Smooth muscle cell (in vitro differentiated cells): Measurements from ENCODE around the gene OCA2. TPM values are rescaled to one million over a fixed set of nuclear protein-coding genes. Genes with fewer than 3 reads are reported as not detected.

Source experiments
- DNase-seq: peaks from one replicate; lab custom pipeline; 2025; ENCODE audit not compliant: unreplicated experiment; lab: John Stamatoyannopoulos, UW
- H2AFZ ChIP-seq: fragments of 200-600 bp; sonication (generic); 2 replicates; pipeline ENCODE4 v1.6.0; 2016; ENCODE audit warnings: antibody characterized with exemption, low read depth, mild to moderate bottlenecking
- H3F3A ChIP-seq: fragments of 200-600 bp; sonication (generic); 2 replicates; pipeline ENCODE4 v1.6.0; 2017; ENCODE audit warnings: antibody characterized with exemption, low read depth
- H3K27ac ChIP-seq: fragments of 200-600 bp; sonication (generic); 2 replicates; pipeline ENCODE4 v1.5.1; 2016; ENCODE audit warnings: low read depth, mild to moderate bottlenecking
- H3K27me3 ChIP-seq: fragments of 200-600 bp; sonication (generic); 2 replicates; pipeline ENCODE4 v1.6.1; 2016; ENCODE audit warnings: low read depth, mild to moderate bottlenecking
- H3K36me3 ChIP-seq: fragments of 200-600 bp; sonication (generic); 2 replicates; pipeline ENCODE4 v1.5.1; 2016; ENCODE audit warnings: low read depth
- H3K4me1 ChIP-seq: fragments of 200-600 bp; sonication (generic); 2 replicates; pipeline ENCODE4 v1.5.1; 2016; ENCODE audit warnings: low read depth
- H3K4me2 ChIP-seq: fragments of 200-600 bp; sonication (generic); 2 replicates; pipeline ENCODE4 v1.6.0; 2016; ENCODE audit warnings: mild to moderate bottlenecking
- H3K4me3 ChIP-seq: fragments of 200-600 bp; sonication (generic); 2 replicates; pipeline ENCODE4 v1.5.1; 2016; ENCODE audit warnings: mild to moderate bottlenecking
- H3K79me2 ChIP-seq: fragments of 200-600 bp; sonication (generic); 2 replicates; pipeline ENCODE4 v1.6.0; 2016; ENCODE audit warnings: low read depth, mild to moderate bottlenecking
- H3K9ac ChIP-seq: fragments of 200-600 bp; sonication (generic); 2 replicates; pipeline ENCODE4 v1.6.0; 2016; ENCODE audit warnings: low read depth
- H3K9me3 ChIP-seq: fragments of 200-600 bp; sonication (generic); replicated peaks from 2 replicates; pipeline ENCODE4 v1.5.1; 2016; ENCODE audit warnings: low read depth
- H4K20me1 ChIP-seq: fragments of 200-600 bp; sonication (generic); 2 replicates; pipeline ENCODE4 v1.6.0; 2016; ENCODE audit warnings: low read depth
- WGBS: methylation state at CpG from one replicate; pipeline ENCODE4 v1.1.7; 2016; ENCODE audit warnings: low lambda C conversion rate; 5-methylcytosine and 5-hydroxymethylcytosine counted together
- polyA plus RNA-seq: library from polyadenylated mRNA; unstranded; fragments of >200 nt; fragmentation: Nextera tagmentation; extraction: Ambion mirVana; gene quantifications from 2 replicates; pipeline ENCODE4 v1.2.1, GENCODE V29; 2016
- total RNA-seq: library from RNA; depleted of rRNA; stranded (reverse); fragments of >200 nt; gene quantifications from 2 replicates; pipeline ENCODE4 v1.2.3, GENCODE V29; 2014
- TF ChIP-seq, protein P1 (sequence below): fragments of 200-600 bp; sonication (generic); IDR thresholded peaks from 2 replicates; pipeline ENCODE4 v1.5.1; 2017; ENCODE audit warnings: borderline replicate concordance, mild to moderate bottlenecking, antibody characterized with exemption; ENCODE audit not compliant: insufficient read depth, poor library complexity, severe bottlenecking

Gene OCA2
- total and polyA plus RNA-seq, 2 experiments from 2014 or later = 0.16 TPM; not detected in 1

DNA sequence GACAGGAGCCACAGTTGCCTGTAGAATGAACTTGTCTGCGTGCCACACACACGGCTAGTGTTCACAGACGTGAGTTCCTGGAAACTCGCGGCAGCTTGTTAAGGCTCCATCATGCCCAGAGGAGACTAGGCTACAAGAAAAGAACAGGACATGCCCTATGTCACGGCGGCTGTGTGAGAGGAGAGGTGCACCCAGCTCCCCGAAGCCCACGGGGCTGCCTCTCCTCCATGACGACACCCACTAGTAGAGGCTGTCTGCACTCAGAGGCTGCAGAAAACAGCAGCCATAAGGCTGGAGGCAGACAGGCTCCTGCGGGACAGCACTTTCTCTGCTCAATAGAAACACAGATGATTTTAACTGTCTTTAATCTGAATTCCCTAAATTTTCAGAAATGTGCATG is 19.0 kb upstream of the OCA2 start:
- Histone ChIP-seq H3K9me3 (no peaks in the 10 kb centered on the region), H3K27ac (no peak overlapping the region), H2AFZ (no peak overlapping the region), H3K27me3 (no peaks in the 10 kb centered on the region), H4K20me1 (peaks cover 15% of the 10 kb centered on the region), H3K4me3 (no peak overlapping the region), H3K79me2 (no peaks in the 10 kb centered on the region), H3K4me1 (no peaks in the 10 kb centered on the region), H3K4me2 (no peak overlapping the region), H3F3A (no peaks in the 10 kb centered on the region), H3K9ac (no peak overlapping the region), H3K36me3 (peaks cover 3% of the 10 kb centered on the region)
- no peak for DNase-seq
- TF ChIP-seq, protein P1, sequence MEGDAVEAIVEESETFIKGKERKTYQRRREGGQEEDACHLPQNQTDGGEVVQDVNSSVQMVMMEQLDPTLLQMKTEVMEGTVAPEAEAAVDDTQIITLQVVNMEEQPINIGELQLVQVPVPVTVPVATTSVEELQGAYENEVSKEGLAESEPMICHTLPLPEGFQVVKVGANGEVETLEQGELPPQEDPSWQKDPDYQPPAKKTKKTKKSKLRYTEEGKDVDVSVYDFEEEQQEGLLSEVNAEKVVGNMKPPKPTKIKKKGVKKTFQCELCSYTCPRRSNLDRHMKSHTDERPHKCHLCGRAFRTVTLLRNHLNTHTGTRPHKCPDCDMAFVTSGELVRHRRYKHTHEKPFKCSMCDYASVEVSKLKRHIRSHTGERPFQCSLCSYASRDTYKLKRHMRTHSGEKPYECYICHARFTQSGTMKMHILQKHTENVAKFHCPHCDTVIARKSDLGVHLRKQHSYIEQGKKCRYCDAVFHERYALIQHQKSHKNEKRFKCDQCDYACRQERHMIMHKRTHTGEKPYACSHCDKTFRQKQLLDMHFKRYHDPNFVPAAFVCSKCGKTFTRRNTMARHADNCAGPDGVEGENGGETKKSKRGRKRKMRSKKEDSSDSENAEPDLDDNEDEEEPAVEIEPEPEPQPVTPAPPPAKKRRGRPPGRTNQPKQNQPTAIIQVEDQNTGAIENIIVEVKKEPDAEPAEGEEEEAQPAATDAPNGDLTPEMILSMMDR = no peak
- 90% methylated on average over 11 of the region's 11 CpGs for whole genome bisulfite sequencing

DNA sequence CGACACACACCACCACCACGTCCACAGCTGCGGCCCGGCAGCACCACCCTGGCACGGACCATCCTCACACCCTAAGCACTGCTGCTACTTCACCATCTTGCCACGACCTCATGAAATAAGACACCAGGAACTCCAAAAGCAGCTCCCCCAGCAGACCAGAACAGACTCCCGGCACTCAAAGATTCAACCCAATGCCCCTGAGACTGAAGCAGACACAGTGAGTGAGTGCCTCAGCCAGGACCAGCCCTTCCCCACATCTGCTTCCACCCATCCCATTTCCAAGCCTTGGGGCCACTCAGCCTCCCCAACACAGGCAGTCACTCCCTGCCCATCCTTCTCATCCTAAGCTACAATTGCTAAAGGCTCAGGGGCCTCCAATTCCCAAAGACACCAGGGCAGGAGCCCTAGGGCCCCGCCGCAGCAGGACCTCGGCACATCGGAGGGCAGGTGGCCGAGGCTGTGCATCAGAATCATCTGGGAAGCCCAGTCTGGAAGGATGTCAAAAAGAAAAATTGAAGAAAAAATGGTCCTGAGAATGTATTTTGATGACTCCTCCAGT is 18.4 kb upstream of the OCA2 start:
- H3K27ac ChIP-seq = no peak overlapping the region
- H3K9me3 ChIP-seq = no peaks in the 10 kb centered on the region
- H4K20me1 ChIP-seq = peaks cover 13% of the 10 kb centered on the region
- H3K4me2 ChIP-seq = no peak overlapping the region
- WGBS = 97% methylated on average over 12 of the region's 12 CpGs
- H2AFZ ChIP-seq = no peak overlapping the region
- peaks cover 3% of the 10 kb centered on the region for H3K36me3 ChIP-seq
- no peak overlapping the region for H3K4me3 ChIP-seq
- H3K27me3 ChIP-seq = no peaks in the 10 kb centered on the region
- H3K9ac ChIP-seq = no peak overlapping the region
- H3F3A ChIP-seq = no peaks in the 10 kb centered on the region
- no peak for DNase-seq
- TF ChIP-seq, protein P1 = no peak
- H3K79me2 ChIP-seq = no peaks in the 10 kb centered on the region
- no peaks in the 10 kb centered on the region for H3K4me1 ChIP-seq

DNA sequence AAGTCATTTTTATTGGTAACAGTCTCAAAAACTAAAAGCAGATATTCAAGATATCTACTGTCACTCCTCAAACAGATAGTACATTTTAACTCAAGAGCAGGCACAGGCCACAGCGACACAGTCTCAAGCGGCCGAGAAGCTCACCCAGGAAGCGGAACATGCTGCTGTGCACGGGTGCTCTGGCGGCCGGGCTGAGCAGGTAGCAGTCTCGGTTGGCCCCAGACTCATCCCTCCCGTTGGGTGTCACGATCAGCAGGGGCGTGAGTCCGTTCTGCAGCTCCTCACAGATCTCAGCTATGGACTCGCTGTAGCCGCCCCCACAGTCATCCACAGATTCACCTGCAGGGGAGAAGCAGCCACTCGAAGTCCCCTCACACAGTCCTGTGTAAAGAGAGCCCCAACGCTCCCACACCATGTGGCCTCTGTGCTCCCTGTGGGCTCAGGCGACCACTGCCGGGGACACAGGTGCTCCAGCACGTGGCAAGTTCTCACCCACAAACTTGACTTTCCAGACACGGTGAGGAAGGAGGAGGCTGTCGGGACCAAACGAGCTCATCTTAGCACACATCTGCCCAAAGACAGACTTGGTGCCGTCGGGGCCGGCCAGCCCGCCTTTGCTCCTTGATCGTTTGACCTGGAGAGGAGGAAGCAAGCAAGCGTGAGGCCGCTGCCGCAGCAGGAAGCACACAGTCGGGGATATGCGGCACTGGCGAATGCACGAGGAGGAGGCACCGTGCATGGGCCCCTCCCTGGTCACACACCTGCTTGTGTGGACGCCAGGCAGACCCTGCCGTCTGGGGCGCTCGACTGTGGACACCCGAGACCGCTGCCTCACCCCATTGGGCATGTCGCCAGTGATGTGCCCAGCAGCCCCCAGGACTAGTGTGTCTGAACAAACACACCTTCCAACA is 17.7 kb upstream of the OCA2 start:
- H3K36me3 ChIP-seq = peaks cover 3% of the 10 kb centered on the region
- H3K4me3 ChIP-seq = no peak overlapping the region
- TF ChIP-seq, protein P1 = no peak
- no peak overlapping the region for H3K4me2 ChIP-seq
- peaks cover 13% of the 10 kb centered on the region for H4K20me1 ChIP-seq
- no peaks in the 10 kb centered on the region for H3K9me3 ChIP-seq
- 95% methylated on average over 42 of the region's 42 CpGs for WGBS
- no peak overlapping the region for H3K9ac ChIP-seq
- no peaks in the 10 kb centered on the region for H3F3A ChIP-seq
- H3K4me1 ChIP-seq = no peaks in the 10 kb centered on the region
- H3K27ac ChIP-seq = no peak overlapping the region
- H2AFZ ChIP-seq = no peak overlapping the region
- H3K27me3 ChIP-seq = no peaks in the 10 kb centered on the region
- DNase-seq = no peak
- H3K79me2 ChIP-seq = no peaks in the 10 kb centered on the region
